Activated CD4-positive, CD25-positive, alpha-beta regulatory T cell treated with anti-CD3 and anti-CD28 coated beads, Interleukin-2, amount 50 U/mL, for 16 hours (primary cell): Measurements from ENCODE around the gene TRPM8.

Experiments used
- DNase-seq: peaks from one replicate; pipeline ENCODE4 v3.0.0-alpha.2; 2020; ENCODE audit warnings: low read depth, low spot score

TRPM8 gene

GRCh38 chr2:234044157-234044556 lies 127.0 kb downstream of the TRPM8 start:
- no peak for DNase-seq

GRCh38 chr2:234046521-234046920 lies 129.3 kb downstream of the TRPM8 start:
- DNase-seq, result no peak

GRCh38 chr2:234047361-234047760 lies 130.2 kb downstream of the TRPM8 start:
- no peak for DNase-seq

- no peak for DNase-seq
These were observed 130.9 kb downstream of the TRPM8 start for GRCh38 chr2:234048049-234048448.

GRCh38 chr2:234050455-234051135 lies 133.4 kb downstream of the TRPM8 start, which contains the start of gene SPP2:
Gene SPP2 (plus strand): TSS chr2:234050702. CDS start chr2:234050787, 85 bp downstream.
- DNase-seq, result no peak

GRCh38 chr2:234051374-234052070 lies 134.3 kb downstream of the TRPM8 start:
- no peak for DNase-seq

GRCh38 chr2:234058881-234059280 lies 141.7 kb downstream of the TRPM8 start:
- no peak for DNase-seq

- DNase-seq, result no peak
These were observed 143.1 kb downstream of the TRPM8 start for GRCh38 chr2:234060236-234060635.

GRCh38 chr2:234061624-234062257 lies 144.6 kb downstream of the TRPM8 start:
- no peak for DNase-seq

- no peak for DNase-seq
These were observed 149.4 kb downstream of the TRPM8 start for GRCh38 chr2:234066587-234066986.
